ENCODE results near the gene SRP68.

Gene SRP68

GRCh38 chr17:75996665-75997590 is 75.4 kb downstream of the SRP68 start:
- DNase-seq (ENCODE audit: low spot score): peak; percentile 79

GRCh38 chr17:75995385-75995925 is 76.9 kb downstream of the SRP68 start:
- DNase-seq (ENCODE audit: low spot score): no peak

- no peak for DNase-seq (ENCODE audit: low spot score)
Measured at GRCh38 chr17:75994802-75995370, 77.4 kb downstream of the SRP68 start.

GRCh38 chr17:75991396-75991795 is 80.9 kb downstream of the SRP68 start:
- no peak for DNase-seq (ENCODE audit: low spot score)
